Esophagus squamous epithelium (tissue), 4 donors: ENCODE data around the gene SLC50A1.
A peak's percentile ranks its signal among the peaks of the same experiment; 100 is the strongest.

Source experiments
- CTCF ChIP-seq, 6 experiments: fragments of 450-650 bp in 4 of 6; fragments of 200-600 bp in 2 of 6; sonication (generic) in 2 of 6; IDR thresholded peaks; one replicate each; pipeline ENCODE4 v1.5.1; 2016 to 2019; ENCODE audit warnings: antibody characterized with exemption in 6 of 6, mild to moderate bottlenecking in 4 of 6, moderate library complexity in 4 of 6
- POLR2A ChIP-seq, 4 donors: fragments of 450-650 bp; IDR thresholded peaks; one replicate each; pipeline ENCODE4 v1.6.1; 2017; ENCODE audit warnings: antibody characterized with exemption in 4 of 4, mild to moderate bottlenecking in 4 of 4, moderate library complexity in 3 of 4

GRCh38 chr1:155091071-155092051, 44.3 kb upstream of the SLC50A1 start:
- TF ChIP-seq CTCF (IDR thresholded peaks at IDR 0.05) (peak; percentile 96 to 100 (median 98)), POLR2A (IDR thresholded peaks at IDR 0.05) (no peak)
